ENCODE results near the gene C17orf58.

DNA sequence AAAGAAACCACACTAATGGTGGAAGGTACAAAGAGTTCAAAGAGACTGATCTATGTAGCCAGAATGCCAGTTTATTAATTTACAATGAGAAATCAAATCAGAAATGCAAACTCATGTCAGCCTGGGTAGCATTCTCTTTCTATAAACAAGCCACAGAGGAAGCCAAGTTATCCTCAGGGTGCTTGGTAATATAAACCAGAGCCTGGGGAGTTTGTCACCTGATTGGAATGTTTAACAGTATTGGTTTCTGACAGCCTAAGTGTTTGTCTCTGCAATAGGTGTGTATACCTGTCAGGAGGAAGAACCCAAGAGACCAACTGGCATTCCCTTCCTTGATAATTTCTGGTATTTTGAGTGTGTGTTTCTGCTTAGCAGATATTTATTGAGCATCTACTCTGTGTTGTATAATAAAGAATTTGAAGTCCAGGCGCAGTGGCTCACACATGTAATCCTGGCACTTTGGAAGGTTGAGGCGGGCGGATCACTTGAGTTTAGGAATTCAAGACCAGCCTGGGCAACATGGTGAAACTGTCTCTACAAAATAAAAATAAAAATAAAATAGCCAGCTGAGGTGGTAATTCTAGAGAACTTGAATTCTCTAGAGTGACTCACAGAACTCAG is 3.1 kb upstream of the C17orf58 start:
- TF ChIP-seq, protein P1, sequence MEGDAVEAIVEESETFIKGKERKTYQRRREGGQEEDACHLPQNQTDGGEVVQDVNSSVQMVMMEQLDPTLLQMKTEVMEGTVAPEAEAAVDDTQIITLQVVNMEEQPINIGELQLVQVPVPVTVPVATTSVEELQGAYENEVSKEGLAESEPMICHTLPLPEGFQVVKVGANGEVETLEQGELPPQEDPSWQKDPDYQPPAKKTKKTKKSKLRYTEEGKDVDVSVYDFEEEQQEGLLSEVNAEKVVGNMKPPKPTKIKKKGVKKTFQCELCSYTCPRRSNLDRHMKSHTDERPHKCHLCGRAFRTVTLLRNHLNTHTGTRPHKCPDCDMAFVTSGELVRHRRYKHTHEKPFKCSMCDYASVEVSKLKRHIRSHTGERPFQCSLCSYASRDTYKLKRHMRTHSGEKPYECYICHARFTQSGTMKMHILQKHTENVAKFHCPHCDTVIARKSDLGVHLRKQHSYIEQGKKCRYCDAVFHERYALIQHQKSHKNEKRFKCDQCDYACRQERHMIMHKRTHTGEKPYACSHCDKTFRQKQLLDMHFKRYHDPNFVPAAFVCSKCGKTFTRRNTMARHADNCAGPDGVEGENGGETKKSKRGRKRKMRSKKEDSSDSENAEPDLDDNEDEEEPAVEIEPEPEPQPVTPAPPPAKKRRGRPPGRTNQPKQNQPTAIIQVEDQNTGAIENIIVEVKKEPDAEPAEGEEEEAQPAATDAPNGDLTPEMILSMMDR (IDR thresholded peaks at IDR 0.05; ENCODE audit: insufficient read depth, low read length) = no peak
- TF ChIP-seq, protein P2, sequence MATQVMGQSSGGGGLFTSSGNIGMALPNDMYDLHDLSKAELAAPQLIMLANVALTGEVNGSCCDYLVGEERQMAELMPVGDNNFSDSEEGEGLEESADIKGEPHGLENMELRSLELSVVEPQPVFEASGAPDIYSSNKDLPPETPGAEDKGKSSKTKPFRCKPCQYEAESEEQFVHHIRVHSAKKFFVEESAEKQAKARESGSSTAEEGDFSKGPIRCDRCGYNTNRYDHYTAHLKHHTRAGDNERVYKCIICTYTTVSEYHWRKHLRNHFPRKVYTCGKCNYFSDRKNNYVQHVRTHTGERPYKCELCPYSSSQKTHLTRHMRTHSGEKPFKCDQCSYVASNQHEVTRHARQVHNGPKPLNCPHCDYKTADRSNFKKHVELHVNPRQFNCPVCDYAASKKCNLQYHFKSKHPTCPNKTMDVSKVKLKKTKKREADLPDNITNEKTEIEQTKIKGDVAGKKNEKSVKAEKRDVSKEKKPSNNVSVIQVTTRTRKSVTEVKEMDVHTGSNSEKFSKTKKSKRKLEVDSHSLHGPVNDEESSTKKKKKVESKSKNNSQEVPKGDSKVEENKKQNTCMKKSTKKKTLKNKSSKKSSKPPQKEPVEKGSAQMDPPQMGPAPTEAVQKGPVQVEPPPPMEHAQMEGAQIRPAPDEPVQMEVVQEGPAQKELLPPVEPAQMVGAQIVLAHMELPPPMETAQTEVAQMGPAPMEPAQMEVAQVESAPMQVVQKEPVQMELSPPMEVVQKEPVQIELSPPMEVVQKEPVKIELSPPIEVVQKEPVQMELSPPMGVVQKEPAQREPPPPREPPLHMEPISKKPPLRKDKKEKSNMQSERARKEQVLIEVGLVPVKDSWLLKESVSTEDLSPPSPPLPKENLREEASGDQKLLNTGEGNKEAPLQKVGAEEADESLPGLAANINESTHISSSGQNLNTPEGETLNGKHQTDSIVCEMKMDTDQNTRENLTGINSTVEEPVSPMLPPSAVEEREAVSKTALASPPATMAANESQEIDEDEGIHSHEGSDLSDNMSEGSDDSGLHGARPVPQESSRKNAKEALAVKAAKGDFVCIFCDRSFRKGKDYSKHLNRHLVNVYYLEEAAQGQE (IDR thresholded peaks at IDR 0.05; ENCODE audit: insufficient replicate concordance, low read depth) = no peak

Measured in HL-60 (cell line).